GM20431 (cell line): ENCODE data around the gene VSTM2L.
"Not testable (repeated sequence)": the region's sequence is repeated elsewhere in the genome, so short reads cannot be mapped to it uniquely, and the experiment has no call there.

Experiments used
- in situ Hi-C: fragments of 300-500 bp; cut with MseI, MboI; formaldehyde crosslinking; loops from one replicate; pipeline ENCODE4 v1.15.0; 2020; ENCODE audit warnings: low sequenced_read_pairs; ENCODE audit not compliant: unreplicated experiment

The VSTM2L gene

GRCh38 chr20:37902504-37903313, at the start of gene VSTM2L:
VSTM2L (plus strand) TSS chr20:37903127; CDS start chr20:37903351, 224 bp downstream.
- in situ Hi-C loops, result no loop called here

GRCh38 chr20:37853823-37854375, 49.0 kb upstream of the VSTM2L start:
- in situ Hi-C loops, result no loop called here

GRCh38 chr20:37856034-37856433, 46.9 kb upstream of the VSTM2L start:
- in situ Hi-C loops, result not testable (repeated sequence)

GRCh38 chr20:37856932-37857660, 45.8 kb upstream of the VSTM2L start:
- in situ Hi-C loops, result no loop called here

- in situ Hi-C loops, result no loop called here
These were observed 43.3 kb upstream of the VSTM2L start for GRCh38 chr20:37859406-37860171.

- in situ Hi-C loops, result no loop called here
These were observed 39.6 kb upstream of the VSTM2L start for GRCh38 chr20:37863289-37863688.

GRCh38 chr20:37864298-37864697, 38.6 kb upstream of the VSTM2L start:
- in situ Hi-C loops, result no loop called here

- in situ Hi-C loops, result no loop called here
These were observed 36.9 kb upstream of the VSTM2L start for GRCh38 chr20:37866051-37866450.

- in situ Hi-C loops, result no loop called here
These were observed 35.4 kb upstream of the VSTM2L start for GRCh38 chr20:37867289-37868195.

GRCh38 chr20:37868851-37869333, 34.0 kb upstream of the VSTM2L start:
- in situ Hi-C loops, result no loop called here

- in situ Hi-C loops, result no loop called here
These were observed 33.5 kb upstream of the VSTM2L start for GRCh38 chr20:37869334-37869861.

GRCh38 chr20:37870294-37870693, 32.6 kb upstream of the VSTM2L start:
- in situ Hi-C loops, result no loop called here

- in situ Hi-C loops, result no loop called here
These were observed 31.2 kb upstream of the VSTM2L start for GRCh38 chr20:37871751-37872150.

- in situ Hi-C loops, result no loop called here
These were observed 30.8 kb upstream of the VSTM2L start for GRCh38 chr20:37872161-37872560.

- in situ Hi-C loops, result no loop called here
These were observed 29.0 kb upstream of the VSTM2L start for GRCh38 chr20:37873884-37874283.

- in situ Hi-C loops, result no loop called here
These were observed 27.3 kb upstream of the VSTM2L start for GRCh38 chr20:37875460-37876175.

- in situ Hi-C loops, result no loop called here
These were observed 26.1 kb upstream of the VSTM2L start for GRCh38 chr20:37876863-37877262.
